ENCODE measurements around the gene PPP2R3C. TPM values are rescaled to one million over a fixed set of nuclear protein-coding genes. Genes with fewer than 3 reads are reported as not detected.
"Not testable (repeated sequence)": the region's sequence is repeated elsewhere in the genome, so short reads cannot be mapped to it uniquely, and the experiment has no call there.

The PPP2R3C gene
- 10 to 100 TPM; 47.6 to 51.8 (median 50.2) TPM for polyA plus RNA-seq (ENCODE audit: insufficient read length in 3 of 3)

- DNase-seq (ENCODE audit: low read depth in 3 of 3, low spot score in 2 of 3): peak; percentile 88 to 98 (median 93)
Measured at GRCh38 chr14:35121887-35122695, at the start of gene PPP2R3C, which contains the start of gene PRORP. Gene PPP2R3C, minus strand, starts transcription at chr14:35121990. Its CDS starts 31 bp downstream, at chr14:35121959. Gene PRORP, plus strand, starts transcription at chr14:35122552. Its CDS starts 694 bp downstream, at chr14:35123246.

GRCh38 chr14:35167496-35167895 is 45.7 kb upstream of the PPP2R3C start:
- DNase-seq (ENCODE audit: low read depth in 3 of 3, low spot score in 2 of 3): no peak

- no peak for DNase-seq (ENCODE audit: low read depth in 3 of 3, low spot score in 2 of 3)
Measured at GRCh38 chr14:35164849-35165248, 43.1 kb upstream of the PPP2R3C start.

GRCh38 chr14:35163384-35163783 is 41.6 kb upstream of the PPP2R3C start:
- no peak for DNase-seq (ENCODE audit: low read depth in 3 of 3, low spot score in 2 of 3)

GRCh38 chr14:35161231-35161630 is 39.4 kb upstream of the PPP2R3C start:
- DNase-seq (ENCODE audit: low read depth in 3 of 3, low spot score in 2 of 3): no peak

GRCh38 chr14:35159742-35160409 is 38.1 kb upstream of the PPP2R3C start:
- no peak for DNase-seq (ENCODE audit: low read depth in 3 of 3, low spot score in 2 of 3)

GRCh38 chr14:35158951-35159653 is 37.3 kb upstream of the PPP2R3C start:
- DNase-seq (ENCODE audit: low read depth in 3 of 3, low spot score in 2 of 3): peak in 1 of 3 donors; percentile 39

GRCh38 chr14:35158491-35158890 is 36.7 kb upstream of the PPP2R3C start:
- DNase-seq (ENCODE audit: low read depth in 3 of 3, low spot score in 2 of 3): no peak

- DNase-seq (ENCODE audit: low read depth in 3 of 3, low spot score in 2 of 3): no peak
Measured at GRCh38 chr14:35155962-35156361, 34.2 kb upstream of the PPP2R3C start.

- DNase-seq (ENCODE audit: low read depth in 3 of 3, low spot score in 2 of 3): no peak
Measured at GRCh38 chr14:35154016-35154415, 32.2 kb upstream of the PPP2R3C start.

- not testable (repeated sequence) for DNase-seq (ENCODE audit: low read depth in 3 of 3, low spot score in 2 of 3)
Measured at GRCh38 chr14:35152531-35152930, 30.7 kb upstream of the PPP2R3C start.

GRCh38 chr14:35149239-35149638 is 27.4 kb upstream of the PPP2R3C start:
- DNase-seq (ENCODE audit: low read depth in 3 of 3, low spot score in 2 of 3): no peak

- DNase-seq (ENCODE audit: low read depth in 3 of 3, low spot score in 2 of 3): no peak
Measured at GRCh38 chr14:35147711-35148110, 25.9 kb upstream of the PPP2R3C start.

- no peak for DNase-seq (ENCODE audit: low read depth in 3 of 3, low spot score in 2 of 3)
Measured at GRCh38 chr14:35147186-35147585, 25.4 kb upstream of the PPP2R3C start.

- no peak for DNase-seq (ENCODE audit: low read depth in 3 of 3, low spot score in 2 of 3)
Measured at GRCh38 chr14:35146711-35147149, 24.9 kb upstream of the PPP2R3C start.

- DNase-seq (ENCODE audit: low read depth in 3 of 3, low spot score in 2 of 3): no peak
Measured at GRCh38 chr14:35144029-35144428, 22.2 kb upstream of the PPP2R3C start.

GRCh38 chr14:35140718-35141581 is 19.2 kb upstream of the PPP2R3C start:
- DNase-seq (ENCODE audit: low read depth in 3 of 3, low spot score in 2 of 3): no peak

GRCh38 chr14:35138585-35138984 is 16.8 kb upstream of the PPP2R3C start:
- no peak for DNase-seq (ENCODE audit: low read depth in 3 of 3, low spot score in 2 of 3)

- no peak for DNase-seq (ENCODE audit: low read depth in 3 of 3, low spot score in 2 of 3)
Measured at GRCh38 chr14:35134329-35135123, 12.7 kb upstream of the PPP2R3C start.

All from right renal cortex interstitium (tissue), 3 donors.